ENCODE measurements around the gene AGTRAP. TPM values are rescaled to one million over a fixed set of nuclear protein-coding genes. Genes with fewer than 3 reads are reported as not detected.

AGTRAP gene
- total and polyA plus RNA-seq, 2 of the 8 experiments (the other 6 are each of a cell fraction or from before 2014, with no cell fraction given) = 69.7 to 192 TPM

- TF ChIP-seq EZH2 (IDR thresholded peaks at IDR 0.05; ENCODE audit: low read depth, low read length, severe bottlenecking) = no peak
These were observed 444 bp upstream of the AGTRAP start (continued) for GRCh38 chr1:11735531-11735853.

Measured in H1 (cell line).